Thoracic aorta (tissue), 2 donors: ENCODE results near the gene ARPP19. TPM values are rescaled to one million over a fixed set of nuclear protein-coding genes. Genes with fewer than 3 reads are reported as not detected.

Source experiments
- ATAC-seq: fragments of 150-250 bp; one replicate; pipeline ENCODE4 v1.8.0; 2017; ENCODE audit warnings: low read depth; ENCODE audit not compliant: insufficient number of reproducible peaks, low FRiP score
- DNase-seq: peaks from one replicate; pipeline ENCODE4 v3.0.0-alpha.2; 2020; ENCODE audit warnings: low spot score
- H3K27ac ChIP-seq, 2 donors: fragments of 200-600 bp; sonication (generic); 1 replicate in 1 of 2; 2 replicates in 1 of 2; pipeline ENCODE4 v1.5.1; 2016; ENCODE audit warnings: mild to moderate bottlenecking in 2 of 2, moderate library complexity in 2 of 2
- H3K27me3 ChIP-seq: fragments of 200-600 bp; sonication (generic); replicated peaks from 2 replicates; pipeline ENCODE4 v1.6.0; 2016; ENCODE audit warnings: mild to moderate bottlenecking; ENCODE audit not compliant: insufficient read depth
- H3K36me3 ChIP-seq: fragments of 200-600 bp; sonication (generic); one replicate; pipeline ENCODE4 v1.5.1; 2016
- H3K4me1 ChIP-seq, 2 donors: fragments of 200-600 bp; sonication (generic); 1 replicate in 1 of 2; 2 replicates in 1 of 2; pipeline versions ENCODE4 v1.5.1 to v1.6.0; 2016; ENCODE audit warnings: low read depth in 2 of 2, mild to moderate bottlenecking in 1 of 2; ENCODE audit not compliant: control insufficient read depth in 1 of 2
- H3K4me3 ChIP-seq: fragments of 200-600 bp; sonication (generic); 2 replicates; pipeline ENCODE4 v1.5.1; 2016; ENCODE audit warnings: mild to moderate bottlenecking
- H3K9me3 ChIP-seq: fragments of 200-600 bp; sonication (generic); 2 replicates; pipeline ENCODE4 v1.5.1; 2016
- CTCF ChIP-seq: fragments of 200-600 bp; sonication (generic); IDR thresholded peaks from one replicate; pipeline ENCODE4 v1.5.1; 2019; ENCODE audit warnings: antibody characterized with exemption
- total RNA-seq, 2 donors: library from RNA; depleted of rRNA; stranded (reverse); fragments of >200 nt; gene quantifications; one replicate each; pipeline versions ENCODE4 v1.1.0 to v1.2.3, GENCODE V29; 2016

Gene ARPP19
- total RNA-seq, 2 donors from 2014 or later = 102 to 172 TPM

- Histone ChIP-seq H3K27ac (no peak overlapping the region), H3K4me1 (peaks cover 9 to 16% of the 10 kb centered on the region in 2 donors), H3K27me3 (no peaks in the 10 kb centered on the region), H3K4me3 (no peak overlapping the region), H3K36me3 (no peaks in the 10 kb centered on the region), H3K9me3 (no peaks in the 10 kb centered on the region)
- ATAC-seq (no peak), DNase-seq (no peak)
- TF ChIP-seq CTCF = no peak
Observed at GRCh38 chr15:52532427-52532826, 36.4 kb downstream of the ARPP19 start.

GRCh38 chr15:52529940-52530339, 38.9 kb downstream of the ARPP19 start:
- H3K4me3 ChIP-seq = peak overlapping the region; percentile 95
- no peak for DNase-seq
- peaks cover 10 to 18% of the 10 kb centered on the region in 2 donors for H3K4me1 ChIP-seq
- no peak for ATAC-seq
- H3K36me3 ChIP-seq = no peaks in the 10 kb centered on the region
- H3K27me3 ChIP-seq = no peaks in the 10 kb centered on the region
- no peak overlapping the region for H3K27ac ChIP-seq
- H3K9me3 ChIP-seq = no peaks in the 10 kb centered on the region
- TF ChIP-seq CTCF = no peak

- Histone ChIP-seq H3K27me3 (no peaks in the 10 kb centered on the region), H3K4me3 (peak overlapping the region; percentile 95), H3K9me3 (no peaks in the 10 kb centered on the region), H3K36me3 (no peaks in the 10 kb centered on the region), H3K4me1 (peaks cover 10 to 18% of the 10 kb centered on the region in 2 donors), H3K27ac (peak overlapping the region; percentile 58 to 77)
- no peak for TF ChIP-seq CTCF
- ATAC-seq (no peak), DNase-seq (no peak)
Observed at GRCh38 chr15:52529341-52529924, 39.4 kb downstream of the ARPP19 start.

- H3K27ac ChIP-seq = peak within 1 kb of the TSS; percentile 58 to 77
- peak within 1 kb of the TSS; percentile 95 for H3K4me3 ChIP-seq
- no peaks in the 10 kb centered on the region for H3K9me3 ChIP-seq
- peaks cover 10 to 18% of the 10 kb centered on the region in 2 donors for H3K4me1 ChIP-seq
- no peak for TF ChIP-seq CTCF
- no peaks in the 10 kb centered on the region for H3K27me3 ChIP-seq
- DNase-seq (no peak), ATAC-seq (peak; percentile 69)
- no peaks in the 10 kb centered on the region for H3K36me3 ChIP-seq
Observed at GRCh38 chr15:52528564-52529340, 40.1 kb downstream of the ARPP19 start, which contains the start of gene MYO5A. TSS of gene MYO5A (minus strand) at chr15:52528880. CDS start at chr15:52528806, 74 bp downstream.

GRCh38 chr15:52527911-52528563, 40.8 kb downstream of the ARPP19 start:
- H3K4me3 ChIP-seq = peak overlapping the region; percentile 95
- DNase-seq (no peak), ATAC-seq (no peak)
- peaks cover 10 to 22% of the 10 kb centered on the region in 2 donors for H3K4me1 ChIP-seq
- H3K9me3 ChIP-seq = no peaks in the 10 kb centered on the region
- no peak for TF ChIP-seq CTCF
- H3K27ac ChIP-seq = peak overlapping the region; percentile 56 to 74
- no peaks in the 10 kb centered on the region for H3K36me3 ChIP-seq
- H3K27me3 ChIP-seq = no peaks in the 10 kb centered on the region
